ENCODE data around the gene ADIPOR2.

Gene ADIPOR2

DNA sequence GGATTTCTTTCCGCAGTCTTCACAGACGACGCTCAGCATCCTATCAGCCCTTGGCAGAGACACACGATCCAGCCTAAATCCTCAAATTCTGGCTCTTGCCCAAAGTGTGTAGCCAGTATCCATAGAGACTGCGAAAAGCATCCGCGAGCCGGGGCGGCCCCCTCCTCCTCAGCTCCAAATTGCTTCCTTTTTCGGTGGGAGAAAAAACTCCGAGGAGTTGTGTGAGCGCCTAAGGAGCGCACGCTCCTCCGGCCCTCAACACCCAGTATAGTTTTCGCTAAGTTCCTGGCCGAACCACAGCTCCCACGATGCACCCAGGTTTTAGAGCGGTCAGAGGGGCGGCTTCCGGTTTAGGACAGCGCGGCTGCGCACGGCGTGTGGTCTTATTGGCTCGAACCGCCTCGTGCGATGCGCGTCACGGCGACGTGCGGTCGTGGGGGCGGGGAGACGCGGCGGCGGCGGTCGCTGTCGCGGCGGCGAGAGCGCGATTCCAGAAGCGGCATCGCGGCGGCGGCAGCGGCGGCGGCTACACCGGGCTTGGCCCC, at the start of gene ADIPOR2:
Gene ADIPOR2, plus strand, starts transcription at position 493 of the 545 bp plus-strand sequence. CDS start 63,274 bp downstream, outside the sequence.
- DNase-seq: peak; percentile 74

- no peak for DNase-seq
These were observed 48.4 kb upstream of the ADIPOR2 start for GRCh38 chr12:1642513-1642912.

- DNase-seq: no peak
These were observed 47.8 kb upstream of the ADIPOR2 start for GRCh38 chr12:1643043-1643442.

DNA sequence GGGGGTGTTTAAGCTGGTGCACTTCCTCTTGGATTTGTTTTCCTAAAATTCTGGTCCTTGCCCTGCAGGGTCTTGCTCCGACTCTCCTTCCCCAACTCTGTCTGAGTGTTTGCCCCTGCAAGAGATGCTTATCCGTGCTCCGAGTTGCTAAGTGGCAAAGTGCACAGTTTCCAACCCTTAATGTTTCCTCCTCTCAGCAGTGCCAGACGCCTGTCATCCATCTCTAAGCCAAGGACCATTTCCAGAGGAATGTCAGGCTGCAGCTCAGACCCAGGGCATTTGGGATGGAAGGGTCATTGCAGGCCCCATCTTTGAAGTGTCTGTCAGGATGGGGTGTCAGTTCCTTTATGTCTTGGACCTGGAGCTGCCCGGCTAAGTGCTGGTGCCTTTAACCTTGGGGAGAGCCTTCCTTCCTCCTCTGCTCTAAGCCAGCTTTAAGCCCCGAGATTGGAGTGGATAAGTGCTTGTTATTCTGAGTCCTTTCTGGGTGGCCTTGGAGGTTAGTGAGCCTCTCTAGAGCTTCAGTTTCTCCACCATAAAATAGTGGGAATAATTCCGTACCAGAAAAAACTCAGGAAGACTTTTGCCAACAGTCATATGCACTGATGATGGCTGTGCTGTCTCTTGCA, 46.9 kb upstream of the ADIPOR2 start:
- no peak for DNase-seq

GRCh38 chr12:1644534-1645438, 46.1 kb upstream of the ADIPOR2 start:
- peak; percentile 39 for DNase-seq

GRCh38 chr12:1645819-1646218, 45.1 kb upstream of the ADIPOR2 start:
- DNase-seq: no peak

GRCh38 chr12:1646569-1647284, 44.1 kb upstream of the ADIPOR2 start:
- DNase-seq: no peak

GRCh38 chr12:1647285-1647669, 43.6 kb upstream of the ADIPOR2 start:
- no peak for DNase-seq

DNA sequence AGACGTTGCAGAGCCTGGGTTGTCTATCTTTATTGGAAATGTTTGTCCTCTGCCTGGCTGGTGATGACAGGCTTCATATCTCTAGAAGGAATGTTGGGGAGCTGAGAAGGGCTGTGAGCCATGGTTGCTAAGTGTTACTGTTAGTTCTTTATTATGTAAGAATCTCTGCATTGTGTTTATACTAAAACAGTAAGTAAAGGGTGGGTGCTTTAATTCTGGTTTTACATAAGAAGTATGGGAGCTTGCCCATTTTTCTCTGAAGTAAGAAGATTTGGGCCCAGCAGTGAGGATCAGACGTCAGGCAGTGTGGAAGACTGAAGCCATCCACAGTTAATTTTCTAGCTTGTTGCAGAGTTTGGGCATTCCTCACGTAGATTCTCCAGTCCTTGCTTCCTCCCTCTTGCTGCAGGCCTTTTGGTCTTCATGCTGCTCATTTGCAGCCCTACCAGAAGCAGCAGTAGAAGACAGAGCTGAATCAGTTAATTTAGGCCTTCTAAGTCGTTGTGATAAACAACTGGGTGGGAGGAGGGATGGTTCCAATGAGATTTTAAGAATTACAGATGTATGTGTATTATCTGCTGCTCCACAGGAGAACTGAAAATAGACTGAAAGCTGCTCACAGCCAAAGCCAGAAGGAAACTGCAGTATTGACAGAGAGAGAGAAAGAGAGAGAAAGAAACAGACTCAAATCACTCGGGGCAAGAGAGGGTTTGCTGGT, 40.5 kb upstream of the ADIPOR2 start:
- DNase-seq: no peak

- DNase-seq: no peak
These were observed 39.9 kb upstream of the ADIPOR2 start for GRCh38 chr12:1650978-1651361.

DNA sequence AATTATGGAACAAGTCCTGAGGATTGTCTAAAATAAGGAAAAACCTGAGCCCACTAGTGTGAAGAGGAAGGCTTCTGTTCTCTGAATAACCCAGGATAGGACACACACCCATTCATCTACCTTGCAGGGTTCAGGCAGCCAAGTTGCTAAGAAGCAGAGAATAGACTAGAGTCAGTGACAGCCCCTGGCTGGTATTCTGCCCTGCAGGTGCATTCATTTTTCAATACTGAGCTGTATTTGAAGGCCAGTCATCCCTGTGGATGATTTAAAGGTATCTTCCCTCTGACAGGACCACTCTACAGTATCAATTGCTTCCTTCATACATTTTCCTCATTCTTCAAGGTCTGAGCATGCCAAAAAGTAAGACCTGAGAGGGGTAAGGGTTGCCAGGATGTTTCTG, 38.9 kb upstream of the ADIPOR2 start:
- no peak for DNase-seq

DNA sequence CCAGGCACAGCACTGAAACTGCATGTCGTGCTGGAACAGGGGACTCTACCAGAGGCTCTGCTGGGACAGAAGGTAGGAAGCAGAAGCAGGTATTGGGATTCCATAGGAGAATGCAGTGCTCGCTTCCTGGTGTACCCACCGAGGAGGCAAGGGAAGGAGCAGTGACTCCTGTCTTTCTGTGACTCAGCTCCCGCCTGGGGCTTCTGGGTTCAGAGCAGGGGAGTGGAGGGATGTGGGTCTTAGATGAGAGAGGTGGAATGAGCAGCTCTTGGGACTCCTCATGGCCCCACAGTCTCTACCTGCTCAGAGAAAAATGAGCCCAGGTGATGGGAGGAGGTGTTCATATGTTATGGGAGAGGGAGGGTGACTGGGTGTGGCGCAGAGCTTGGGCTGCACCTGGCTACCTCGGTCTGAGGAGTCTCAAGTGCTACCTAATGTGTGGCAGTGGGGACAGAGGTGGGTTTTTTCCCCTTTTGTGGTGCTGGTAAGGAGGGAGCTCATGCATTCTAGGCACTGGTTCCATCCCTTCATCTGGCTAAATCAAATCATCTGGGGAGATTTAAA, 35.6 kb upstream of the ADIPOR2 start:
- DNase-seq: no peak

GRCh38 chr12:1656902-1657301, 34.0 kb upstream of the ADIPOR2 start:
- DNase-seq: no peak

DNA sequence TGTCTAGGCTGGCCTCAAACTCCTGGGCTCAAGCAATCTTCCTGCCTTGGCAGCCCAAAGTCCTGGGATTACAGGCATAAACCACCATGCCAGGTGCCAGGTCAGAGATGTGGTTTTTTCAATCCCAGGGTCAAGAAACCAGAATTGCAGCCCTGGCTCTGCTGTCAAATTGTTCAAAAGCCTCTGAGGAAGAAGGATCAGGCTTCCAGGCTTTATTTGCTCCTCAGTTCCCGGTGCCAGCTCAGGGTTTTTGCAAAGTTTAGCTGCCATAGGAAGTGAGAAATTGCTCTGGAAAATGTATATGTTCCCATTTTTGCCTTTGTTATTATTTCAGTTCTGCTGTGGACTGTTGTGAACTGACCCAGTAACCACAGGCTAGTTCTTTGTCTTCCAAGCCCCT, 33.2 kb upstream of the ADIPOR2 start:
- no peak for DNase-seq

DNA sequence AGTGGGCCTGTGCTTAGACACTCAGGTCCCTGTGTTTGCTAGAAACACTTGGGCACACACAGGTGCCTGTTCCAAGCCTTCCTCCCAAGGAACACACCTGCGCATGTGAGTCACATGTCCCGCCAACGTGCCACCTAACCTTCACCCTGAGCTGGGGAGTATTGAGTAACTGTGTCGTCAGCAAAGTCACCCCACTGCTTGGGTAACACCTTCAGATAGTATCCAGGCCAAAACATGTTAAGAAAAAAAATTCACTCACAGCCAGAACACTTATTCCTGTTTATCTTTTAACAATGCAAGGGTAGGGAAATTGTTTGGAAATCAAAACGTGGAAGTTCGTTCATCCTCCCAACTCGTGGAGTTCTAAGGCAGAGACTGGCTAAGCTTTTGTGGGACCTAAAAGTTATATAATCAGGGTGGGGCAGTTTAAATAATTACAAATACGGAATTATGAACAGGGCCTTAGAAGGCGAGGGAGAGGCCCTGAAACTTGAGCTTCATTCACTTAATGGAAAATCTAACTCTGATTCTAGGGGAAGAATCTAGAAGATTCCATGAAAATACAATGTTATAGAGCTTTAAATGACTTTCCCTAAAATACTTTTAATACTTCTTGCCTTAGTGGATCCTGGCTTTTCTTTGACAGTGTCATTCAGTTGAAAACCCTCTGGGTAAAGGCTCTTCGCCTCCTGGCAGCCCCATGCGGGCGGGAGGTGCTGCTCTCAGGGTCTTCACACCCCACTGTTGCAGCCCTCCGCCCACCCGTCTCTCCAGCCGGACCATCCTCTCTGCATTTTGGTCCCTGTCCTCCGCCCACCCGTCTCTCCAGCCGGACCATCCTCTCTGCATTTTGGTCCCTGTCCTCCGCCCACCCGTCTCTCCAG, 30.3 kb upstream of the ADIPOR2 start:
- DNase-seq: no peak

DNA sequence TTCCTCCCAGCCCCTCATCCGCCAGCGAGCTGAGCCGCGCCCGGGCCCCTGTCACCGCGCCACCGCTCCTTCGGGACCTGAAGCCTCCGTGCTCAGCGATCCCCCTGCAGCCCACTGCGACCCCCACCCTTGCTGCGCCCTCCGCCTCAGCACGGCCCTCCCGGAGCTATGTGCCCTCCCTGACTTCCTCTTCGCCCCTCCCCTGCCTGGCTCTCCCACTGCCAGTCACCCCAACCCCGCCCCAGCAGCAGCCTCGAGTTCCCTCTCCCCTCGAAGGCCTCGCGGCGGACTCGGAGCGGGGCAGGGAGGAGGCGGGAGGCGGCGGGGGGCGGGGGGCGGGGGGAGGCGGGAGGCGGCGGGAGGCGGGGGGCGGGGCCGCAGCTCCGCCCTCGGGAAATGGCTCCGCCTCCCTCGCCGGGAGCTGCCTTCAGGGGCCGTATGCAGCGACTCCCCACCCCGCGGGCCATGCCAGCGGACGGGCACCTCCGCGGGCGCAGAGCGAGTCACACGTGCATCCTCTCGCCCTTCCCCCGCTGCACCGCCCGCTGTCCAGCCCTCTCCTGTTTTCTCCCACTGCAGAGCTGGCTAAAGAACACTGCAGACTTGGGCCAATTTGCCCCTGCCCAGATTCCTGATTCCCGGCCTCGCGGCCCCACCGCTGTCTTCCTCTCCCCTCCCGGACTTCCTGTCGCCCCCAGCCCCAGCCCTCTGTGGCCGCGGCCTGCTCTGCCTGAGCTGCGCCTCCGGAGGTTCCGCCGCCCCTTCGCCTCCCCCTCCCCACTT, 29.1 kb upstream of the ADIPOR2 start:
- DNase-seq: peak; percentile 43

DNA sequence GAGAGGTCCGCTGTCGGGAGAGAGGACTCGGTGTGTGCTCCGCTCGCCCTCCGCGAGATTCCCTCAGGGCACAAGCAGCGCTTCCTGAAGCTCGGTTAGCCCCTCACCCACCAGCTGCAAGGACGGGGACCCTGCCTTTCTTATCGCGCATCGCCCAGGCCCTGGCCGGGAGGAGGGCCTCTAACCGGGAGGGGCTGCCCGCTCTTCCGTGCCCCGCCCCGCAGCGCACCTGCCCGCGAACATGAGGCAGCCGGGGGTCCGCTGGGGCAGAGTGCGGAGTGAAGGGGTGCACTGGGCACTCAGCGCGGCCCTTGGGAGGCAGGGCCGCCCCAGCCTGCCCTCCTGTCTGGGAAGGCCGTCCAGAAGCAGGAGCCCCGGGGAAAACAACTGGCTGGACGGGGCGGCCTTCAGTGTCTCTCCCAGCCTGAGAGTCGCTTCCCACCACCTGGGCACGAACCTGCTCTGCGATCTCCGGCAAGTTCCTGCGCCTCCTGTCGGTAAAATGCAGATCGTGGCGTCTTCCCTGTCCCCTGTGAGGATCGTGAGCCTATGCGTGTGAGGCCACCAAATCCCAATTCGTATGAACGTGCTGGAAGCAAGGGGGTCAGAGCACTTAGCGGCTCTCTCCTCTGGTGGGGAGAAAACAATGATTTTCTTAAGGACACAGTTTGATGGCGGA, 28.0 kb upstream of the ADIPOR2 start:
- no peak for DNase-seq

- no peak for DNase-seq
These were observed 27.3 kb upstream of the ADIPOR2 start for GRCh38 chr12:1663440-1664132.

GRCh38 chr12:1665366-1665765, 25.5 kb upstream of the ADIPOR2 start:
- DNase-seq: no peak

Data from NCI-H2081 treated with DMSO at 0.1 percent for 48 hours (cell line).